GM12878 (cell line): Measurements from ENCODE around the gene GPR152. TPM values are rescaled to one million over a fixed set of nuclear protein-coding genes. Genes with fewer than 3 reads are reported as not detected.

ENCODE experiments used
- BHLHE40 ChIP-seq, 2 experiments: fragments of 450-650 bp in 1 of 2; IDR thresholded peaks; 2 replicates each; pipeline ENCODE4 v1.6.1; 2011 to 2017; ENCODE audit warnings: low read depth in 2 of 2, borderline replicate concordance in 1 of 2, improper control_type of control experiment in 1 of 2, low read length in 1 of 2, mild to moderate bottlenecking in 1 of 2
- CEBPZ ChIP-seq: fragments of 150-350 bp; IDR thresholded peaks from 2 replicates; pipeline ENCODE4 v1.6.1; 2016; ENCODE audit warnings: low read depth, low read length
- RCOR1 ChIP-seq: conservative IDR thresholded peaks from 2 replicates; pipeline ENCODE4 v1.6.1; 2012; ENCODE audit warnings: low read depth, low read length, improper control_type of control experiment
- polyA plus RNA-seq, 11 experiments: library from polyadenylated mRNA; depleted of rRNA in 4 of 11; unstranded in 6 of 11; stranded (reverse) in 5 of 11; fragments of >200 nt; fragmentation: Nextera tagmentation in 4 of 11; fragmentation: Illumina TruSeq in 1 of 11; extraction: Ambion mirVana in 4 of 11; extraction: Trizol in 1 of 11; gene quantifications; 1 replicate in 1 of 11; 2 replicates in 10 of 11; pipeline versions ENCODE4 v1.2.1 to v1.2.3, GENCODE V29; 2011 to 2016; ENCODE audit warnings: inconsistent platforms in 2 of 11, missing spikeins in 2 of 11, low read depth in 1 of 11
- total RNA-seq, 4 experiments: library from RNA; depleted of rRNA in 3 of 4; stranded (reverse); fragments of >200 nt in 3 of 4; fragmentation: Illumina TruSeq in 1 of 4; extraction: Trizol in 1 of 4; gene quantifications; 2 replicates each; pipeline versions ENCODE4 v1.2.1 to v1.2.3, GENCODE V29; 2013 to 2021

The GPR152 gene
- total and polyA plus RNA-seq, 10 of the 15 experiments (the other 5 are each of a cell fraction or from before 2014, with no cell fraction given), result not detected

GRCh38 chr11:67440229-67441097 is 12.1 kb downstream of the GPR152 start (continued):
- TF ChIP-seq CEBPZ (no peak), BHLHE40 (IDR thresholded peaks at IDR 0.05; ENCODE audit: borderline replicate concordance in 1 of 2, low read depth in 2 of 2, low read length in 1 of 2) (no peak), RCOR1 (no peak)
